ENCODE results near the gene SLC46A3. TPM values are rescaled to one million over a fixed set of nuclear protein-coding genes. Genes with fewer than 3 reads are reported as not detected.
A peak's percentile ranks its signal among the peaks of the same experiment; 100 is the strongest.
"Not testable (repeated sequence)": the region's sequence is repeated elsewhere in the genome, so short reads cannot be mapped to it uniquely, and the experiment has no call there.

Gene SLC46A3
- total RNA-seq, 1 experiment from 2014 or later: 9.0 TPM

GRCh38 chr13:28683169-28683568 is 35.6 kb downstream of the SLC46A3 start:
- not testable (repeated sequence) for DNase-seq (ENCODE audit: low read depth)

GRCh38 chr13:28680541-28680940 is 38.2 kb downstream of the SLC46A3 start:
- no peak for DNase-seq (ENCODE audit: low read depth)

GRCh38 chr13:28679628-28680027 is 39.1 kb downstream of the SLC46A3 start:
- peak; percentile 26 for DNase-seq (ENCODE audit: low read depth)

- no peak for DNase-seq (ENCODE audit: low read depth)
These were observed 40.0 kb downstream of the SLC46A3 start for GRCh38 chr13:28678809-28679208.

- no peak for DNase-seq (ENCODE audit: low read depth)
These were observed 47.5 kb downstream of the SLC46A3 start for GRCh38 chr13:28671126-28671792.

- no peak for DNase-seq (ENCODE audit: low read depth)
These were observed 51.8 kb downstream of the SLC46A3 start for GRCh38 chr13:28666897-28667488.

- peak; percentile 66 for DNase-seq (ENCODE audit: low read depth)
These were observed 59.2 kb downstream of the SLC46A3 start for GRCh38 chr13:28659621-28659970.

- DNase-seq (ENCODE audit: low read depth): peak; percentile 86
These were observed 59.8 kb downstream of the SLC46A3 start, which contains the start of gene POMP for GRCh38 chr13:28658796-28659620. POMP (plus strand) TSS chr13:28659130; CDS start chr13:28659185, 55 bp downstream.

GRCh38 chr13:28658539-28658795 is 60.3 kb downstream of the SLC46A3 start:
- no peak for DNase-seq (ENCODE audit: low read depth)

- DNase-seq (ENCODE audit: low read depth): no peak
These were observed 60.8 kb downstream of the SLC46A3 start for GRCh38 chr13:28657784-28658538.

- DNase-seq (ENCODE audit: low read depth): no peak
These were observed 63.2 kb downstream of the SLC46A3 start for GRCh38 chr13:28655561-28655960.

- DNase-seq (ENCODE audit: low read depth): no peak
These were observed 64.5 kb downstream of the SLC46A3 start for GRCh38 chr13:28654276-28654675.

GRCh38 chr13:28653111-28653510 is 65.7 kb downstream of the SLC46A3 start:
- no peak for DNase-seq (ENCODE audit: low read depth)

GRCh38 chr13:28651810-28652401 is 66.9 kb downstream of the SLC46A3 start:
- DNase-seq (ENCODE audit: low read depth): no peak

GRCh38 chr13:28650284-28650683 is 68.5 kb downstream of the SLC46A3 start:
- peak; percentile 18 for DNase-seq (ENCODE audit: low read depth)

Other genes starting within 250 kb of the SLC46A3 start
- gene FLT1, start 223.8 kb downstream of the SLC46A3 start, total RNA-seq (2014; rRNA removed; shearing (Covaris generic)): 1.4 and 3.5 TPM in 2 replicates
- gene POMP, start 59.8 kb downstream of the SLC46A3 start, total RNA-seq (2014; rRNA removed; shearing (Covaris generic)): 187 and 238 TPM in 2 replicates
- 0.02 and 0.59 TPM in 2 replicates for gene MTUS2, start 101.4 kb upstream of the SLC46A3 start, total RNA-seq (2014; rRNA removed; shearing (Covaris generic))